ENCODE results near the gene ETDA.
"Not testable (repeated sequence)": the region's sequence is repeated elsewhere in the genome, so short reads cannot be mapped to it uniquely, and the experiment has no call there.

Gene ETDA

DNA sequence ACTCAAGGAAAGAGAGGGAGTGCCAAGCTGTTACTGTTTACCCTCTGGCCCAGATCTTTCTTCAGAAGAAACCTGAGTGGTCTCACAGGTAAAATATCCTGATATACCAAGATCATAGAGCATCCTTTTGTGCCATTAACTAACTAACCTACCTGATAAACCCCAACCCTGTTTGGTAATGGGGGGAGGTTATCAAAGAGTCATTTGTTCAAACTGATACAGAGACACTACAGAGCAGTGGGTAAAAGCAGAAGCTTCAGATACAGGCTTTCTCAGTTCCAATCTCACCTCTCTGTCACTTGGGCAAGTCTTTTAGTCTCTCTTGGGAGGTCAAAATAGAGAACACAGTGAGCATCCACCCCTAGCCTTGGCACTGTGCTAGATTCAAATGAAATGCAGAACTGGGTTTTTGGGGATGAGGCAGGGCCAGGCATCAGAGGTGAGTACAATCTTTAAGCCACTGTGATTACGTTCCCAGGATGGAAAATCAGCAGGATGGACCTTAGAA, at the start of gene ETDA:
Gene ETDA, plus strand, starts transcription at position 51 of the 508 bp plus-strand sequence. CDS start 1,216 bp downstream, outside the sequence.
- not testable (repeated sequence) for DNase-seq (ENCODE audit: low read depth)

DNA sequence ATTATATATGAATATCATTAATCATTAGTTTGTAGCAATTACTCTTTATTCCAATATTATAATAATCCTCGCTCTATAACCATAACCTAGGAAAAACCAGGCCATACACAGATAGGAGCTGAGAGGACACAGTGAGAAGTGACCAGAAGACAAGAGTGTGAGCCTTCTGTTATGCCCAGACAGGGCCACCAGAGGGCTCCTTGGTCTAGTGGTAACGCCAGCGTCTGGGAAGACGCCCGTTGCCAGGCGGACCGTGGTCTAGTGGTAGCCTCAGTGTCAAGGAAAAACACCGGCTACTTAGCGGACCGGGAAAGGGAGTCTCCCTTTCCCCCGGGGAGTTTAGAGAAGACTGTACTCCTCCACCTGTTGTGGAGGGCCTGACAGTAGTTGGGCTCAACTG, 45.4 kb upstream of the ETDA start:
- not testable (repeated sequence) for DNase-seq (ENCODE audit: low read depth)

DNA sequence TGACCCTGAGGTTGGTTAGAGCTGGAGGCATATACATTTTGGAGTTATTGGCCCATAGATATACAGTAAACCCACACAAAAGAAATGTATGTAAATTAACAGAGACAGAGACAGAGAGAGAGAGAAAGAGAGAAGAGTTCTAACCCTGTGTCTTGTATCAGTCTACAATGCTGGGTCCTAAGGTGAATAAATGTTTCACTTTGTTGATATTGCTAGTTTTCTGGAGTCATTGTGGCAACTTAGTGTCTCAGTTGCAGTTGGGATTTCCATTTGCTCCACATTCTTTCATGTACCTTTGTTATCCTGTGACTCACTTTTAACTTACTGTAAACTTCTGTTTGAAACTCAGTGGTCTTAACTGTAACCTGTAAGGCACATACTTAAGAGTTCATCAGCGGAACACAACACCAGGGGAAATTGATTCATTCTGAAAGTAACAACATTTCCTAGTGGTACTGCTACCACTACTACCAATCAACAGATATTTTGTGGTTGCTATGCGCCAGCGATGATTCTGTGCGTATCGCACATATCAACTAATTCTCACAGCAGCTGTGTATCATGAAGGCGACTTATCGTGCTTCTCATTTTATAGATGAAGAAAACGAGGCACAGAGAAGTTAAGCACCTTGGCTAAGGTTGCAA, 38.5 kb upstream of the ETDA start:
- no peak for DNase-seq (ENCODE audit: low read depth)

DNA sequence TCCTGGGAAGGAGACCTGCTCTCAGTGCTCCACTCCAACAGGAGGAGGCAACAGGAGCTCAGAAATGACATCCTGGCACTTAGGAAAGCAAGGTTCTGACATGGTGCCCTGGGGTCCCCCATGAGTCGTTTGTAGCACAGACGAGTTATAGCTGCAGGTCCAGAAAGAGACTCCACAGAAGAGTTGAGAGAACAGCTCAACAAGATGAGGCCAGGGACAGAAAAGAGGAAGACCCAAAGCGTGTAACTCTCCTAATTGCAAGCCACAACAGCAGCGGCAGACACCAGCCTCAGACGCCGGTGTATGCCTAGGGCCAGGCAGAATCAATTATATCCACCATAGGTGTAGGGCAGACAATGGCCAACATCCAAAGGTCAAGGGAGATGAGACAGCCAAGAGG, 5.9 kb upstream of the ETDA start:
- DNase-seq (ENCODE audit: low read depth), result not testable (repeated sequence)

DNA sequence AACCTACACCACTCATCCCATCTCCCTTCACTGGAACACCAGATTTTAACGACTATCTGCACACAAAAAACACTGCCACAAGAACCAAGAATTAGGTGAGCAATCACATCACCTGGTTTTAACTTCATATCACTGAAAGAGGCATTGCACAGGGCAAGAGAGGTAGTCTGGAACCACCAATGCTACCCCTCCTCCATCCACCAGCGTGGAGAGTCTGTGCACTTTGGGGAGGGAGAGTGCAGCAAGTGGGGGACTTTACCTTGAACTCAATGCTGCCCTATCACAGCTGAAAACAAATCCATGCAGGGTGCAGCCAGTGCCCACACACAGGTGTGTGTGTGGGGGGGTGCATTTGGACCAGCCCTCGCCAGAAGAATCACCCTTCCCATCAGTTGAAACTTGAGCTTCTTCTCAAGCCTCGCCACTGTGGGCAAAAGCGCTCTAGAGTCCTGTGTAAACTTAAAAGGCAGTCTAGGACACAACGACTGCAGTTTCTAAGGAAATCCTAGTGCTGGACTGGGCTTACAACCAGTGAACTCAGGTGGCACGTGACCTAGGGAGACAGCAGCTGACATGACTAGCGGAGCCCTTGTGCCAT, 4.3 kb downstream of the ETDA start:
- not testable (repeated sequence) for DNase-seq (ENCODE audit: low read depth)

DNA sequence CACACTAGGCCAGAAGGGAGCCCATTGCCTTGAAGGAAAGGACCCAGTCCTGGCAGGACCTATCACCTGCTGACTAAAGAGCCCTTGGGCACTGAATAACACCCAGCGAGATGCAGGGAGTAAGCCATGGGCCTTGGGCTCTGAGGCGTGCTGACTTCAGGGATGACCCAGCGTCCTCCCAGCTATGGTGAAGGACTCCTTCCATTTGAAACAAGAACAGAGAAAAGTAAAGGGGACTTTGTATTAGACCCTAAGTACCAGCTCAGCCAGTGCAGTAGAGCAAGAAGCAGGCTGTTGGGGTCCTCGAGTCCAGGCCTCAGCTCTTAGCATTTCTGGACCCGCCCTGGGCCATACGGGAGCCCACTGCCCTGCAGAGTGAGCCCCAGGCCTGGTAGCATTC, 5.1 kb downstream of the ETDA start:
- DNase-seq (ENCODE audit: low read depth), result no peak

DNA sequence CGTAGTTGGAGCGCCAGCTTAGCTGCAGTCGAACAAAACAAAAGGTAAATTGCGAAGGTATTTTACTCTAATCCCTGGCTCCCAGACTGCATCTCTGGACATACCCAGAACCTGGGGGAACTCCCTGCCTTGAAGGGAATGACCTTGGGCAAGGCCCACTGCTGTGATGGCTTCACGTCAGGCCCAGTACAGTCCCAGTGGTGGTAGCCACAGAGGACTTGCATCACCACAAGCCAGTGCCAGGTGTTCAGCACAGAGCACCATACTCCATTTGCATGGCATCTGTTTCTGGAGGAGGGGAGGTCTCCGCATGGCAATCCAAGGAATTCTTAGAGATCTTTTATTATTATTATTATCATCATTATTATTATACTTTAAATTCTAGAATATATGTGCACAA, 5.6 kb downstream of the ETDA start:
- DNase-seq (ENCODE audit: low read depth), result no peak

DNA sequence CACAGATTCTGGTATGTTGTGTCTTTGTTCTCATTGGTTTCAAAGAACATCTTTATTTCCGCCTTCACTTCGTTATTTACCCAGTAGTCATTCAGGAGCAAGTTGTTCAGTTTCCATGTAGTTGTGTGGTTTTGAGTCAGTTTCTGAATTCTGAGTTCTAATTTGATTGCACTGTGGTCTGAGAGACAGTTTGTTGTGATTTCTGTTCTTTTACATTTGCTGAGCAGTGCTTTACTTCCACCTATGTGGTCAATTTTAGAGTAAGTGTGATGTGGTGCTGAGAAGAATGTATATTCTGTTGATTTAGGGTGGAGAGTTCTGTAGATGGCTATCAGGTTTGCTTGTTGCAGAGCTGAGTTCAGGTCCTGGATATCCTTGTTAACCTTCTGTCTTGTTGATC, 9.1 kb downstream of the ETDA start:
- not testable (repeated sequence) for DNase-seq (ENCODE audit: low read depth)

DNA sequence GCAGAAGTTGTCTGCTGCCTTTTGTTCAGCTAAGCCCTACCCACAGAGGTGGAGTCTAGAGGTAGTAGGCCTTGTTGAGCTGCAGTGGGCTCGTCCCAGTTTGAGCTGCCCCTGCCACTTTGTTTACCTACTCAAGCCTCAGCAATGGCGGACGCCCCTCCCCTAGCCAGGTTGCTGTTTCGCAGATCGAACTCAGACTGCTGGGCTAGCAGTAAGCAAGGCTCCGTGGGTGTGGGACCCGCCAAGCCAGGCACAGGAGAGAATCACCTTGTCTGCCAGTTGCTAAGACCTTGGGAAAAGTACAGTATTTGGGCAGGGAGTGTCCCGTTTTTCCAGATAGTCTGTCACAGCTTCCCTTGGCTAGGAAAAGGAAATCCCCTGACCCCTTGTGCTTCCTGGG, 11.5 kb downstream of the ETDA start:
- DNase-seq (ENCODE audit: low read depth), result not testable (repeated sequence)

DNA sequence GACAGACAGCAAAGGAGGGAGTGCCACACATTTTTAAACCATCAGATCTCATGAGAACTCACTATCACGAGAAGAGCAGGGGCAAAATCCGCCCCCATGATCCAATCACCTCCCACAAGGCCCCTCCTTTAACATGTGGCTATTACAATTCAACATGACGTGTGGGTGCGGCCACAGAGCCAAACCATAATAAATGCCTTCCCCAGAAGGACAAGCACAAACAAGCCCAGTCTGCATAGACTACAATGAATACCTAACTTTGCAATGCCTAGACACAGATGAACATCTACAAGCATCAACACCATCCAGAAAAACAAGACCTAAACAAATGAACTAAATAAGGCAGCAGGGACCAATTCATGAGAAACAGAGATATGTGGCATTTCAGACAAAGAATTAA, 12.3 kb downstream of the ETDA start:
- no peak for DNase-seq (ENCODE audit: low read depth)

DNA sequence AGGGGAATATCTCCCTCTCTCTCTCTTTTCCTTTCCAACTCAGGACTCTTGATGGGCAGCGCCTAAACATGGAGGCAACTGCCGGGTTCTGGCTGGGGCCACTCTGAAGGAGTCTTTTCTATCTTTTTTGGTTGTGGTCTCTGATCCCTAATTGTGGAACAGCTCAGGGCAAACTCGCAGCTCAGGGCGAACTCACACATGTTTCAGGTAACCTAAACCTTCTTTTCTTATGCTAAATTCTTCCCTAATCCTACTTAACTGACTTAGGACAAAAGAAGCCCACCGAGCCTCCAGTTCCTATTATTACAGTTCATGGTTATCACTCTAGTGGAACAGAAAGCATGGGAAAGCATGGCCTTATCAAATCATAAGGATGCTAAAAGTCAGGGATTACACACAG, 21.3 kb downstream of the ETDA start:
- DNase-seq (ENCODE audit: low read depth), result no peak

DNA sequence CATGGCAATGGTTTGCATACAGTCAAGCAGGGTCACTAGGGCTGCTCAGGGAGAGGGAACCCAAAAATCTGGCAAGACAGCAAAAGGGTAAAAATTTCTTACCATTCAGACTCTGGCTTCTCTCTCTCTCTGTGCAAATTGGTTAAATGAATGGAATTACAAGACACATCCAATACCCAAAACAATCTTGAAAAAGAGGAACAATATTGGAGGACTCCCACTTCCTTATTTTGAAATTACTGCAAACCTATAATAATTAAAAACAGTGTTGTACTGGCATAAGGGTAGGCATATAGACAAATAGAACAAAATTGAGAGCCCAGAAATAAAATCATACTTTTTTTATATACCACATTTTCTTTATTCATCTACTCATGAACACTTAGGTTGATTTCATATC, 24.1 kb downstream of the ETDA start:
- no peak for DNase-seq (ENCODE audit: low read depth)

DNA sequence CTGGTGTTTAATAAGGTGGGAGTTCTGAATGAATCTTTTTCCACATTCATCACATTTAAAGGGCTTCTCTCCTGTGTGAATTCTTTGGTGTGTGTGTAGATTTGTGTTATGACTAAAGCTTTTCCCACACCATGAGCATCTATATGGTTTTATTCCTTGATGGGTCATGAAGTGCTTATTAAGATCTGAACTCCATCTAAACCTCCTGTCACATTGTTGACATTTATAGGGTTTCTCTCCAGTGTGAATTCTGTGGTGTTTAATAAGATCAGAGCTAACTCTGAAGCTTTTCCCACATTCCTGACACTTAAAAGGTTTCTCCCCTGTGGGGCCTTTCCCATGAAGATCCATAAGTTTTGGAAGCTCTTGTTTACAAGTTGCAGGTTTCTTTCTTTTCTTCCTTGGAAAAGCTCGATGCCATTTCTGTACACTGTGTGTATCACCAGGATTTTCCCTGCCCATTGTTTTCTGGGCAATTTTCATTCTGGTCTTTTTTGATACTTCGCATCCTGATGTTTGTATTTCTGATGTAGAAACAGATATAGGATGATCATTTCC, 35.5 kb downstream of the ETDA start:
- DNase-seq (ENCODE audit: low read depth), result no peak

DNA sequence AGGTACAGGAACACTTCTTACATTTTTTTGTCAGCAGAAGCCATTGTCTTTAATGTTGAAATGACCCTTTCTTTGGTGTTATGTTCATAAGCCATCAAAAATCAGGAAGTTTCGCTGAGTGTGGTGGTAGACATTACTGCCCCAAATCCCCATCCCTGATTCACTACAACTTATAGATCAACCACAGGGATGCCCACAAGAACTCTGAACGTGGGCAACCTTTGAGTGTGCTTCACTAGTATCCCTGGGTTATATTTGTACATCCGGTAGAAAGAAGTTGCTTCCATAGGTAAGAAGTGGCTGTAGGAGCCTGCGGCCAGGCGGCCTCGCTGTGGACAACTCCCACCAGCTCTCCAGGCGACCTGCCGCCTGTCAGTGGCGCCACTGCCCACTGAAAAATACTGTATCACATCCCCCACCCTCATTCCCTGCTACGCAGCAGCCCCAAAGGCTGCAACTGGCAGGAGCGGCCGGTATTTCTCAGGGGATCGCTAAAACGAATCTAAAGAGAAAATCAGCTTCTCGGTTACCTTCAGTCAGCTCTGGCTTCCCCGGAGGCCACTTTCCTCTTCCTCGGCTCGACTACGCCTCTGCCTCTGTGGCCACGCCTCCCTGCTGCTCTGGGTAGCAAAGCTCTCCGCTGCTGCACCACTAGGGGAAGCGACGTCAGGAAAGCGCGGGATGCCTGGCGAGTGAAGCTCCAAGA, 43.5 kb downstream of the ETDA start:
- peak; percentile 64 for DNase-seq (ENCODE audit: low read depth)

DNA sequence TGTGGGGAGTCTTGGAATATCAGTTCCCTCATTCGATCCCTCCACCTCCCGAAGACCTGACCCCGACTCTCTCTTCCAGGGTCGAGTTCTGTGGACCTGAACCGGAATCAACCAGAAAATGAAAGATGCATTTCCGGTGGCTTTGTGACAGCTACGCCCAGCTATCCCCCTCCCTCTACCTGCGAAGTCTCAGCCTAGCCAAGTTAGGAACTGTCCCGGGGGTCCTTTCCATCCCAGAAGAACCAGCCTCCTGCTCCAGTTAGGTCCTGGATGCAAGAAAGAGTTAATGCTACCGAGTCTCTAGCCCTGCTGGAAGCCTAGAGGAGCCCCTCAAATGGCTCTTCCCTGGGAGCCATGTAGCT, 44.1 kb downstream of the ETDA start:
- DNase-seq (ENCODE audit: low read depth), result no peak

DNA sequence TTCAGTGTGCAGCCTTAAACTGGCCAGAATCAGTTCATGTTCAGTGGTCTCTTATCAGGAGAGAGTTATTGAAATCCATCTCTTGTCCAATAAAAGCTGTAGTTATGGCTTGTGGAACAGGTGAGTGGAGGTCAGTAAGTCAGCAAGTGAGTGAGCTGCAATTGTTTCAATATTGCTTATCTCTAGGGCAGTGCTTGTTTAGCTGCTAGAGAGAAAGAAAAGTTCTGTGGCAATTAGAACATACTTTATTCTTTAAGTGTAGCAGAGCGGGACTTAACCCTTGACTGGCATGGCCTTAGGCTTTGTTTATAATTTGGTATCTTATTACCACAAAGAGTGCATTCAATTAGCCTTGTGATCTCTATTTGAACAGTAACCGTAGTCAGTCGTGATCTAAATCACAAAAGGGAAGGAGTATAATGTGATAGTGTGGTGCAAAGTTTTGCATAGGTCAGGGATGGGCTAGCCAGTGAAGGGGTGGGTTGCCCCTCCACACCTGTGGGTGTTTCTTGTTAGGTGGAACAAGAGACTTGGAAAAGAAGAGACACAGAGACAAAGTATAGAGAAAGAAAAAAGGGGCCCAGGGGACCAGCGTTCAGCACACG, 50.5 kb downstream of the ETDA start:
- DNase-seq (ENCODE audit: low read depth), result no peak

All from iris pigment epithelial cell (primary cell).